ENCODE measurements around the gene CAD. TPM values are rescaled to one million over a fixed set of nuclear protein-coding genes. Genes with fewer than 3 reads are reported as not detected.

CAD gene
- total and polyA plus RNA-seq, 2 of the 4 experiments (the other 2 are of a cell fraction), result 12.9 to 38.7 TPM

- DNase-seq, result no peak
- H2AK9ac ChIP-seq (replicated peaks; ENCODE audit: low read depth, low read length, poor library complexity), result no peak overlapping the region
- no peaks in the 10 kb centered on the region for H3K27me3 ChIP-seq (ENCODE audit: control insufficient read depth, insufficient read depth, low read length)
- no peaks in the 10 kb centered on the region; a peak in 1 of 4 replicates for H3K79me1 ChIP-seq (ENCODE audit: low read depth in 1 of 2, low read length in 2 of 2)
- no peaks in the 10 kb centered on the region for H3K4me1 ChIP-seq (ENCODE audit: control insufficient read depth, insufficient read depth, low read length)
- no TSS peak for BruUV-seq (replicated peaks)
- TF ChIP-seq CTCF (conservative IDR thresholded peaks at IDR 0.05; ENCODE audit: low read depth, low read length), result no peak
- TF ChIP-seq BHLHE40 (IDR thresholded peaks at IDR 0.05; ENCODE audit: low read depth, low read length), result no peak
- TF ChIP-seq RCOR1 (IDR thresholded peaks at IDR 0.05; ENCODE audit: insufficient replicate concordance, low read length), result no peak
- no peak for TF ChIP-seq MXI1 (IDR thresholded peaks at IDR 0.05; ENCODE audit: borderline replicate concordance, low read depth, low read length)
- TF ChIP-seq NFE2L2 (IDR thresholded peaks at IDR 0.05; ENCODE audit: low read depth, low read length), result no peak
- no peak for TF ChIP-seq SMC3 (IDR thresholded peaks at IDR 0.05; ENCODE audit: low read depth, low read length)
- TF ChIP-seq MAZ (IDR thresholded peaks at IDR 0.05; ENCODE audit: borderline replicate concordance, low read depth, low read length), result no peak
- TF ChIP-seq ELK1 (IDR thresholded peaks at IDR 0.05; ENCODE audit: borderline replicate concordance, low read depth, low read length), result no peak
- TF ChIP-seq USF2 (IDR thresholded peaks at IDR 0.05; ENCODE audit: low read depth, low read length), result no peak
- no peak for TF ChIP-seq RFX5 (IDR thresholded peaks at IDR 0.05; ENCODE audit: low read depth, low read length)
- TF ChIP-seq FOS (IDR thresholded peaks at IDR 0.05; ENCODE audit: low read depth, low read length), result no peak
- TF ChIP-seq POLR2A (IDR thresholded peaks at IDR 0.05; ENCODE audit: low read depth, low read length), result no peak
- H3K9ac ChIP-seq (ENCODE audit: low read depth, low read length), result no peak overlapping the region
- H4K20me1 ChIP-seq (ENCODE audit: insufficient read depth, low read length), result no peaks in the 10 kb centered on the region
- no peak overlapping the region for H2AK5ac ChIP-seq (ENCODE audit: low read depth, low read length)
- no peaks in the 10 kb centered on the region; the same call in 1 of the 2 replicates for H3K9me1 ChIP-seq (ENCODE audit: insufficient read depth, low read length)
- no peaks in the 10 kb centered on the region for H3K9me3 ChIP-seq (ENCODE audit: control insufficient read depth, insufficient read depth, low read length)
- H3K56ac ChIP-seq (ENCODE audit: extremely low read depth, insufficient read depth, low read length), result no peak overlapping the region
- POLR2A ChIA-PET (ENCODE audit: unreplicated experiment), result no interaction called here
- intact Hi-C loops (cut with micrococcal nuclease), result no loop called here
- no peak overlapping the region for H2BK15ac ChIP-seq (ENCODE audit: low read depth, low read length)
- no peak overlapping the region for H3K23ac ChIP-seq (ENCODE audit: low read depth, low read length)
- H3K4me3 ChIP-seq (ENCODE audit: insufficient read depth, low read depth, low read length), result no peak overlapping the region
- H3K14ac ChIP-seq (replicated peaks; ENCODE audit: low read depth, low read length), result no peak overlapping the region
- H4K91ac ChIP-seq (ENCODE audit: insufficient read depth, low read depth, low read length), result no peak overlapping the region
- dilution Hi-C loops (cut with HindIII; ENCODE audit: low sequenced_read_pairs, unreplicated experiment), result no loop called here
- H2BK20ac ChIP-seq (ENCODE audit: low read depth, low read length), result no peak overlapping the region
- WGBS, 2 experiments (ENCODE audit: extremely low coverage in 2 of 2, insufficient read length in 1 of 2), result no CpG with 5 or more reads among the region's 2 CpGs
- H3K27ac ChIP-seq (ENCODE audit: insufficient read depth, low read length), result no peak overlapping the region
- no peak for ATAC-seq (ENCODE audit: low read depth)
- no peak overlapping the region for H3K18ac ChIP-seq (ENCODE audit: low read depth, low read length)
- H4K5ac ChIP-seq (ENCODE audit: low read depth, low read length), result no peak overlapping the region
- no peak overlapping the region for H2BK120ac ChIP-seq (ENCODE audit: low read depth, low read length)
- H2AFZ ChIP-seq (replicated peaks; ENCODE audit: low read length, poor library complexity), result no peak overlapping the region
- no peak overlapping the region for H3K4me2 ChIP-seq (ENCODE audit: low read depth, low read length)
- no peak overlapping the region for H4K8ac ChIP-seq (ENCODE audit: low read depth in 2 of 2, low read length in 2 of 2)
- peaks cover 55% of the 10 kb centered on the region for H3K36me3 ChIP-seq (ENCODE audit: control insufficient read depth, insufficient read depth, low read length)
- in situ Hi-C loops (cut with MboI; ENCODE audit: low sequenced_read_pairs), result no loop called here
- H2BK5ac ChIP-seq (ENCODE audit: low read depth, low read length, poor library complexity, severe bottlenecking), result no peak overlapping the region
- H3K4ac ChIP-seq (ENCODE audit: low read depth, low read length), result no peak overlapping the region
- CTCF ChIA-PET, result no interaction called here
These were observed 10.3 kb downstream of the CAD start for GRCh38 chr2:27227501-27227900.

Data from IMR-90 (cell line).